ENCODE data around the gene RTL5. TPM values are rescaled to one million over a fixed set of nuclear protein-coding genes. Genes with fewer than 3 reads are reported as not detected.

Gene RTL5
- total and polyA plus RNA-seq, 10 of the 15 experiments (the other 5 are each of a cell fraction or from before 2014, with no cell fraction given): under 0.01 to 0.10 (median 0.03) TPM; not detected in 5

- RAD21 ChIA-PET (ENCODE audit: unreplicated experiment): no interaction called here
- no peak overlapping the region for H3K4me3 ChIP-seq
- FAIRE-seq: no peak
- in situ Hi-C loops (cut with MboI) (no loop called here), intact Hi-C loops (cut with micrococcal nuclease; ENCODE audit: unreplicated experiment) (no loop called here)
- peak overlapping the region; percentile 30 for H3K4me2 ChIP-seq (ENCODE audit: control insufficient read depth, insufficient read depth)
- CTCF ChIA-PET: interaction anchor here (1.3 to 9.8 kb wide), 2 partner anchors 101 to 156 kb away, joined by 3 to 81 read pairs; partner anchors contain the start of gene RPS4X
- H3K4me1 ChIP-seq (ENCODE audit: control insufficient read depth, insufficient read depth, low read length): 0 out of 2 replicates have a peak, but pooled peaks cover 2% of the 10 kb centered on the region
- ATAC-seq: peak; percentile 41
- no peaks in the 10 kb centered on the region for H3K36me3 ChIP-seq (ENCODE audit: control insufficient read depth in 2 of 2, insufficient read depth in 2 of 2, low read length in 1 of 2)
- BruUV-seq (replicated peaks): no TSS peak
- POLR2A ChIA-PET: no interaction called here
- no peaks in the 10 kb centered on the region for H4K20me1 ChIP-seq (ENCODE audit: control insufficient read depth, insufficient read depth)
- no peaks in the 10 kb centered on the region for H3K79me2 ChIP-seq (ENCODE audit: control insufficient read depth, insufficient read depth, low read length)
- no peak overlapping the region for H3K9ac ChIP-seq (ENCODE audit: control insufficient read depth, insufficient read depth, low read length)
- WGBS (ENCODE audit: insufficient coverage, insufficient replicate concordance, low lambda C conversion rate, missing lambda C conversion rate): 2% methylated on average over 3 of the region's 3 CpGs
- no peaks in the 10 kb centered on the region; a peak in 2 of 4 replicates for H3K27me3 ChIP-seq (replicated peaks in 1 of 2; ENCODE audit: control insufficient read depth in 2 of 2, insufficient read depth in 2 of 2, low read length in 1 of 2)
- no peak overlapping the region for H3K27ac ChIP-seq (ENCODE audit: control insufficient read depth, insufficient read depth)
- H3K9me3 ChIP-seq (replicated peaks; ENCODE audit: control insufficient read depth, insufficient read depth, low read length): no peaks in the 10 kb centered on the region
- DNase-seq (ENCODE audit: low read depth, low spot score): no peak
- no peak overlapping the region for H2AFZ ChIP-seq (ENCODE audit: control insufficient read depth, low read depth, low read length)
- SMC1A ChIA-PET (ENCODE audit: uncharacterized antibody, unreplicated experiment): interaction anchor here (0.9 to 1.6 kb wide), 2 partner anchors 9 to 101 kb away, joined by 4 read pairs; no protein-coding TSS in a partner anchor
- TF ChIP-seq ZNF24 (IDR thresholded peaks at IDR 0.05): no peak
- no peak for TF ChIP-seq BCLAF1 (IDR thresholded peaks at IDR 0.05)
- TF ChIP-seq POU2F2 (IDR thresholded peaks at IDR 0.05; ENCODE audit: borderline replicate concordance, low read depth, low read length): no peak
Measured at GRCh38 chrX:72121383-72121782, 10.3 kb downstream of the RTL5 start.

GRCh38 chrX:72120837-72121236, 10.9 kb downstream of the RTL5 start:
- Histone ChIP-seq H2AFZ (ENCODE audit: control insufficient read depth, low read depth, low read length) (no peak overlapping the region), H3K4me3 (no peak overlapping the region), H3K79me2 (ENCODE audit: control insufficient read depth, insufficient read depth, low read length) (no peaks in the 10 kb centered on the region), H4K20me1 (ENCODE audit: control insufficient read depth, insufficient read depth) (no peaks in the 10 kb centered on the region), H3K4me1 (ENCODE audit: control insufficient read depth, insufficient read depth, low read length) (no peaks in the 10 kb centered on the region), H3K4me2 (ENCODE audit: control insufficient read depth, insufficient read depth) (no peak overlapping the region), H3K9me3 (replicated peaks; ENCODE audit: control insufficient read depth, insufficient read depth, low read length) (no peaks in the 10 kb centered on the region), H3K9ac (ENCODE audit: control insufficient read depth, insufficient read depth, low read length) (no peak overlapping the region), H3K36me3 (ENCODE audit: control insufficient read depth in 2 of 2, insufficient read depth in 2 of 2, low read length in 1 of 2) (no peaks in the 10 kb centered on the region), H3K27ac (ENCODE audit: control insufficient read depth, insufficient read depth) (no peak overlapping the region), H3K27me3 (replicated peaks in 1 of 2; ENCODE audit: control insufficient read depth in 2 of 2, insufficient read depth in 2 of 2, low read length in 1 of 2) (no peaks in the 10 kb centered on the region; a peak in 2 of 4 replicates)
- SMC1A ChIA-PET (ENCODE audit: uncharacterized antibody, unreplicated experiment): interaction anchor here (0.9 to 1.6 kb wide), 3 partner anchors 8 to 101 kb away, joined by 3 to 4 read pairs (median 4); no protein-coding TSS in a partner anchor
- RAD21 ChIA-PET (ENCODE audit: unreplicated experiment): no interaction called here
- ATAC-seq (no peak), DNase-seq (ENCODE audit: low read depth, low spot score) (no peak), FAIRE-seq (no peak)
- in situ Hi-C loops (cut with MboI): no loop called here
- POLR2A ChIA-PET: no interaction called here
- no peak for TF ChIP-seq NFYA (IDR thresholded peaks at IDR 0.05; ENCODE audit: borderline replicate concordance, low read depth, low read length)
- no peak for TF ChIP-seq MTA3 (IDR thresholded peaks at IDR 0.05; ENCODE audit: borderline replicate concordance, low read length)
- TF ChIP-seq CTCF (IDR thresholded peaks at IDR 0.05 in 2 of 3, conservative IDR thresholded peaks at IDR 0.05 in 1 of 3; ENCODE audit: control insufficient read depth in 2 of 3, extremely low read depth in 1 of 3, insufficient read depth in 1 of 3, low read depth in 3 of 3, low read length in 3 of 3): no peak
- no peak for TF ChIP-seq IRF4 (IDR thresholded peaks at IDR 0.05; ENCODE audit: low read depth, low read length)
- no peak for TF ChIP-seq WRNIP1 (IDR thresholded peaks at IDR 0.05; ENCODE audit: borderline replicate concordance, low read depth, low read length)
- no peak for TF ChIP-seq MEF2B (IDR thresholded peaks at IDR 0.05; ENCODE audit: partially characterized antibody, poor library complexity, severe bottlenecking)
- TF ChIP-seq ZNF217 (IDR thresholded peaks at IDR 0.05): no peak
- no peak for TF ChIP-seq CHD1 (IDR thresholded peaks at IDR 0.05; ENCODE audit: low read depth, low read length)
- BruUV-seq (replicated peaks): no TSS peak
- intact Hi-C loops (cut with micrococcal nuclease; ENCODE audit: unreplicated experiment): no loop called here
- CTCF ChIA-PET: interaction anchor here (1.3 to 9.8 kb wide), 2 partner anchors 100 to 156 kb away, joined by 3 to 81 read pairs; partner anchors contain the start of gene RPS4X
- WGBS (ENCODE audit: insufficient coverage, insufficient replicate concordance, low lambda C conversion rate, missing lambda C conversion rate): 39% methylated on average over 6 of the region's 6 CpGs

Data from GM12878 (cell line).